Mesenchymal stem cell (in vitro differentiated cells and primary cell): ENCODE results near the gene ZNF547.

Source experiments
- DNase-seq: peaks from one replicate; pipeline ENCODE4 v3.0.0-alpha.2; 2013
- H2AFZ ChIP-seq: one replicate; pipeline ENCODE4 v1.6.1; 2013; ENCODE audit warnings: low read depth, mild to moderate bottlenecking, control low read depth, inconsistent platforms, low read length, moderate library complexity
- H2AK5ac ChIP-seq: 2 replicates; pipeline ENCODE4 v1.6.1; 2013; ENCODE audit warnings: low read length, moderate library complexity, mild to moderate bottlenecking, inconsistent platforms; ENCODE audit not compliant: severe bottlenecking
- H2BK120ac ChIP-seq: one replicate; pipeline ENCODE4 v1.6.1; 2013; ENCODE audit warnings: low read depth, mild to moderate bottlenecking, inconsistent platforms, low read length, moderate library complexity
- H2BK12ac ChIP-seq, 2 experiments: one replicate each; pipeline ENCODE4 v1.6.1; 2013; ENCODE audit warnings: inconsistent platforms in 2 of 2, low read length in 2 of 2, mild to moderate bottlenecking in 2 of 2, moderate library complexity in 2 of 2, control low read depth in 1 of 2
- H2BK15ac ChIP-seq: one replicate; pipeline ENCODE4 v1.6.1; 2013; ENCODE audit warnings: mild to moderate bottlenecking, low read depth, inconsistent platforms; ENCODE audit not compliant: poor library complexity, severe bottlenecking
- H2BK5ac ChIP-seq: 2 replicates; pipeline ENCODE4 v1.6.1; 2013; ENCODE audit warnings: low read depth, mild to moderate bottlenecking, low read length, control low read depth, inconsistent platforms; ENCODE audit not compliant: poor library complexity, severe bottlenecking
- H3K14ac ChIP-seq, 2 experiments: one replicate each; pipeline ENCODE4 v1.6.1; 2013; ENCODE audit warnings: inconsistent platforms in 2 of 2, low read length in 2 of 2, control low read depth in 1 of 2, mild to moderate bottlenecking in 1 of 2, moderate library complexity in 1 of 2
- H3K18ac ChIP-seq, 2 experiments: one replicate each; pipeline ENCODE4 v1.6.1; 2013; ENCODE audit warnings: inconsistent platforms in 2 of 2, low read length in 2 of 2, control low read depth in 1 of 2, low read depth in 1 of 2, mild to moderate bottlenecking in 1 of 2
- H3K23ac ChIP-seq, 2 experiments: one replicate each; pipeline ENCODE4 v1.6.1; 2013; ENCODE audit warnings: inconsistent platforms in 2 of 2, low read length in 2 of 2, mild to moderate bottlenecking in 2 of 2, moderate library complexity in 2 of 2, control low read depth in 1 of 2
- H3K27ac ChIP-seq: 2 replicates; pipeline ENCODE4 v1.5.1; 2013; ENCODE audit warnings: mild to moderate bottlenecking, moderate library complexity, low read length, control low read depth, inconsistent platforms; ENCODE audit not compliant: poor library complexity, severe bottlenecking
- H3K27me3 ChIP-seq, 2 experiments: 2 replicates each; pipeline versions ENCODE4 v1.6.1 to v1.7.0; 2013; ENCODE audit warnings: low read length in 2 of 2, mild to moderate bottlenecking in 2 of 2, moderate library complexity in 2 of 2, control low read depth in 1 of 2, inconsistent platforms in 1 of 2; ENCODE audit not compliant: control insufficient read depth in 1 of 2, insufficient read depth in 1 of 2
- H3K36me3 ChIP-seq, 2 experiments: 2 replicates each; pipeline versions ENCODE4 v1.6.1 to v1.7.0; 2013; ENCODE audit warnings: low read length in 2 of 2, control low read depth in 1 of 2, inconsistent platforms in 1 of 2, low read depth in 1 of 2, mild to moderate bottlenecking in 1 of 2; ENCODE audit not compliant: insufficient read depth in 2 of 2, control insufficient read depth in 1 of 2
- H3K4ac ChIP-seq, 2 experiments: one replicate each; pipeline ENCODE4 v1.6.1; 2013; ENCODE audit warnings: inconsistent platforms in 2 of 2, low read length in 2 of 2, mild to moderate bottlenecking in 2 of 2, moderate library complexity in 2 of 2, control low read depth in 1 of 2, low read depth in 1 of 2
- H3K4me1 ChIP-seq: 2 replicates; pipeline ENCODE4 v1.6.1; 2013; ENCODE audit warnings: low read depth, low read length, control low read depth; ENCODE audit not compliant: control insufficient read depth, insufficient read depth
- H3K4me2 ChIP-seq: 2 replicates; pipeline ENCODE4 v1.6.1; 2013; ENCODE audit warnings: low read length, mild to moderate bottlenecking, inconsistent platforms; ENCODE audit not compliant: poor library complexity, severe bottlenecking
- H3K4me3 ChIP-seq, 2 experiments: 2 replicates each; pipeline versions ENCODE4 v1.5.1 to v1.7.0; 2013; ENCODE audit warnings: low read length in 2 of 2, mild to moderate bottlenecking in 2 of 2, control low read depth in 1 of 2, low read depth in 1 of 2; ENCODE audit not compliant: insufficient read depth in 1 of 2
- H3K79me1 ChIP-seq: replicated peaks from 2 replicates; pipeline ENCODE4 v1.6.1; 2013; ENCODE audit warnings: mild to moderate bottlenecking, control low read depth, low read length, inconsistent platforms; ENCODE audit not compliant: poor library complexity, severe bottlenecking
- H3K9ac ChIP-seq: 2 replicates; pipeline ENCODE4 v1.7.0; 2013; ENCODE audit warnings: mild to moderate bottlenecking, low read length, moderate library complexity
- H3K9me3 ChIP-seq: 2 replicates; pipeline ENCODE4 v1.7.0; 2013; ENCODE audit warnings: mild to moderate bottlenecking, low read length; ENCODE audit not compliant: control insufficient read depth
- H4K8ac ChIP-seq: one replicate; pipeline ENCODE4 v1.6.1; 2013; ENCODE audit warnings: inconsistent platforms, mild to moderate bottlenecking, low read length, moderate library complexity
- H4K91ac ChIP-seq: one replicate; pipeline ENCODE4 v1.6.1; 2013; ENCODE audit warnings: mild to moderate bottlenecking, low read length, inconsistent platforms
- WGBS: methylation state at CpG from one replicate; pipeline ENCODE4 v1.1.7; 2013; ENCODE audit warnings: mixed read lengths; 5-methylcytosine and 5-hydroxymethylcytosine counted together

The ZNF547 gene

DNA sequence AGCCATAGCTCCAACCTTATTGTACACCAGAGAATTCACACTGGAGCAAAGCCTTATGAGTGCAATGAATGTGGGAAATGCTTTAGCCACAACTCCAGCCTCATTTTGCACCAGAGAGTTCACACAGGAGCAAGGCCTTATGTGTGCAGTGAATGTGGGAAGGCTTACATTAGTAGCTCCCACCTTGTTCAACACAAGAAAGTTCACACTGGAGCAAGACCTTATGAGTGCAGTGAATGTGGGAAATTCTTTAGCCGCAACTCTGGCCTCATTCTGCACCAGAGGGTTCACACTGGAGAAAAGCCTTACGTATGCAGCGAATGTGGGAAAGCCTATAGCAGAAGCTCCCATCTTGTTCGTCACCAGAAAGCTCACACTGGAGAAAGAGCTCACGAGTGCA lies 5.9 kb upstream of the ZNF547 start:
- Histone ChIP-seq H3K4me2 (no peak overlapping the region), H2AFZ (no peak overlapping the region), H3K79me1 (peaks cover 50% of the 10 kb centered on the region), H3K36me3 (peaks cover 59 to 68% of the 10 kb centered on the region in 2 experiments), H3K27me3 (no peaks in the 10 kb centered on the region), H2BK15ac (no peak overlapping the region), H3K27ac (no peak overlapping the region), H2BK5ac (no peak overlapping the region), H2BK120ac (no peak overlapping the region), H3K23ac (no peak overlapping the region), H3K4me3 (no peak overlapping the region), H3K18ac (no peak overlapping the region), H3K9me3 (peaks cover 26% of the 10 kb centered on the region), H4K91ac (no peak overlapping the region), H3K14ac (no peak overlapping the region), H3K4me1 (peaks cover 7% of the 10 kb centered on the region), H2AK5ac (no peak overlapping the region), H4K8ac (no peak overlapping the region), H3K9ac (no peak overlapping the region), H3K4ac (no peak overlapping the region), H2BK12ac (no peak overlapping the region)
- WGBS = 97% methylated on average over 5 of the region's 5 CpGs
- DNase-seq = no peak

DNA sequence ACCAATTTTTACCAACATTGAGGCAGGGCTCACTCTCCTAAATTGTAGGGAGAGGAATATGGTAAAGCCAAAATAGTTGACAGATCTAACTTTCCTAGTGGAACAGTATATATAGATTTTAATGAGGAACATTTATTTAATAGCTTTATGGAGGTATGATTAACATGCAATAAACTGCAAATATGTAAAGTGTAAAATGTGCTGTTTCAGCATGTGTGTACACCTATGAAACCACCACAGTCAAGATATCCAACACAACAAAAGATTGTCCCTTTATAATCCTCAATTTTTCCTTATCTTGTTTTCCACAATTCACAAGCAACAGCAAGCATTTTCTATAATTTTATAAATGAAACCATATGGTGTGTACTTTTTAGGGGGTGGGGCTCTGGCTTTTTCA lies 4.1 kb upstream of the ZNF547 start:
- H3K4me3 ChIP-seq = no peak overlapping the region
- H3K4ac ChIP-seq = no peak overlapping the region
- no peak overlapping the region for H2BK120ac ChIP-seq
- H2BK5ac ChIP-seq = no peak overlapping the region
- no peak overlapping the region for H3K27ac ChIP-seq
- H3K18ac ChIP-seq = no peak overlapping the region
- no peak overlapping the region for H2BK15ac ChIP-seq
- no peak for DNase-seq
- peaks cover 47 to 52% of the 10 kb centered on the region in 2 experiments for H3K36me3 ChIP-seq
- no peak overlapping the region for H2AFZ ChIP-seq
- no peak overlapping the region for H2BK12ac ChIP-seq
- H3K79me1 ChIP-seq = peaks cover 44% of the 10 kb centered on the region
- H3K14ac ChIP-seq = no peak overlapping the region
- H3K9me3 ChIP-seq = peaks cover 26% of the 10 kb centered on the region
- H3K23ac ChIP-seq = no peak overlapping the region
- H4K8ac ChIP-seq = no peak overlapping the region
- no peaks in the 10 kb centered on the region for H3K27me3 ChIP-seq
- H3K9ac ChIP-seq = no peak overlapping the region
- no peak overlapping the region for H2AK5ac ChIP-seq
- no peak overlapping the region for H3K4me2 ChIP-seq
- H3K4me1 ChIP-seq = peaks cover 1% of the 10 kb centered on the region
- no peak overlapping the region for H4K91ac ChIP-seq

GRCh38 chr19:57362419-57362818 lies 932 bp upstream of the ZNF547 start:
- Histone ChIP-seq H3K9me3 (peaks cover 4% of the 10 kb centered on the region), H4K91ac (no peak overlapping the region), H2AFZ (peak overlapping the region; percentile 60), H2AK5ac (no peak overlapping the region), H3K4ac (peak overlapping the region in 1 of 2 experiments; percentile 16), H3K9ac (peak overlapping the region; percentile 92), H3K27ac (no peak overlapping the region), H3K36me3 (peaks cover 16 to 24% of the 10 kb centered on the region in 2 experiments), H3K79me1 (peaks cover 29% of the 10 kb centered on the region), H4K8ac (peak overlapping the region; percentile 63), H2BK15ac (no peak overlapping the region), H2BK12ac (no peak overlapping the region), H3K27me3 (no peaks in the 10 kb centered on the region), H3K4me3 (peak overlapping the region in 1 of 2 experiments; percentile 85), H3K4me1 (peaks cover 4% of the 10 kb centered on the region), H2BK5ac (no peak overlapping the region), H3K23ac (no peak overlapping the region), H3K14ac (no peak overlapping the region), H3K18ac (no peak overlapping the region), H2BK120ac (no peak overlapping the region), H3K4me2 (no peak overlapping the region)
- DNase-seq = no peak
- no CpG with 5 or more reads among the region's 2 CpGs for WGBS

- H3K18ac ChIP-seq = peak overlapping the region; percentile 21 to 49
- H3K27ac ChIP-seq = peak overlapping the region; percentile 5
- H3K36me3 ChIP-seq = peaks cover 8 to 18% of the 10 kb centered on the region in 2 experiments
- H3K9me3 ChIP-seq = no peaks in the 10 kb centered on the region
- H3K23ac ChIP-seq = no peak overlapping the region
- no peaks in the 10 kb centered on the region for H3K27me3 ChIP-seq
- no peak overlapping the region for H2BK120ac ChIP-seq
- H3K4ac ChIP-seq = peak overlapping the region in 1 of 2 experiments; percentile 19
- H3K79me1 ChIP-seq = peaks cover 25% of the 10 kb centered on the region
- peak overlapping the region; percentile 92 for H3K9ac ChIP-seq
- peak; percentile 53 for DNase-seq
- no peak overlapping the region for H2BK15ac ChIP-seq
- no peak overlapping the region for H4K91ac ChIP-seq
- no peak overlapping the region for H2AK5ac ChIP-seq
- H3K4me1 ChIP-seq = peaks cover 4% of the 10 kb centered on the region
- H3K4me2 ChIP-seq = peak overlapping the region; percentile 81
- no peak overlapping the region for H2AFZ ChIP-seq
- no peak overlapping the region for H3K14ac ChIP-seq
- no peak overlapping the region for H2BK5ac ChIP-seq
- WGBS = 9% methylated on average over 13 of the region's 18 CpGs
- no peak overlapping the region for H2BK12ac ChIP-seq
- peak overlapping the region; percentile 54 for H4K8ac ChIP-seq
- H3K4me3 ChIP-seq = peak overlapping the region; percentile 68 to 85
Observed at GRCh38 chr19:57363688-57364181, 384 bp downstream of the ZNF547 start.
